HG03097 (cell line): ENCODE measurements around the gene NHLRC1.
A peak's percentile ranks its signal among the peaks of the same experiment; 100 is the strongest.
"Not testable (repeated sequence)": the region's sequence is repeated elsewhere in the genome, so short reads cannot be mapped to it uniquely, and the experiment has no call there.

Experiments used
- ATAC-seq: cut with Tn5 transposase; IDR thresholded peaks from one replicate; pipeline ENCODE4 v1.9.1; 2021; ENCODE audit not compliant: unreplicated experiment, low FRiP score

NHLRC1 gene

DNA sequence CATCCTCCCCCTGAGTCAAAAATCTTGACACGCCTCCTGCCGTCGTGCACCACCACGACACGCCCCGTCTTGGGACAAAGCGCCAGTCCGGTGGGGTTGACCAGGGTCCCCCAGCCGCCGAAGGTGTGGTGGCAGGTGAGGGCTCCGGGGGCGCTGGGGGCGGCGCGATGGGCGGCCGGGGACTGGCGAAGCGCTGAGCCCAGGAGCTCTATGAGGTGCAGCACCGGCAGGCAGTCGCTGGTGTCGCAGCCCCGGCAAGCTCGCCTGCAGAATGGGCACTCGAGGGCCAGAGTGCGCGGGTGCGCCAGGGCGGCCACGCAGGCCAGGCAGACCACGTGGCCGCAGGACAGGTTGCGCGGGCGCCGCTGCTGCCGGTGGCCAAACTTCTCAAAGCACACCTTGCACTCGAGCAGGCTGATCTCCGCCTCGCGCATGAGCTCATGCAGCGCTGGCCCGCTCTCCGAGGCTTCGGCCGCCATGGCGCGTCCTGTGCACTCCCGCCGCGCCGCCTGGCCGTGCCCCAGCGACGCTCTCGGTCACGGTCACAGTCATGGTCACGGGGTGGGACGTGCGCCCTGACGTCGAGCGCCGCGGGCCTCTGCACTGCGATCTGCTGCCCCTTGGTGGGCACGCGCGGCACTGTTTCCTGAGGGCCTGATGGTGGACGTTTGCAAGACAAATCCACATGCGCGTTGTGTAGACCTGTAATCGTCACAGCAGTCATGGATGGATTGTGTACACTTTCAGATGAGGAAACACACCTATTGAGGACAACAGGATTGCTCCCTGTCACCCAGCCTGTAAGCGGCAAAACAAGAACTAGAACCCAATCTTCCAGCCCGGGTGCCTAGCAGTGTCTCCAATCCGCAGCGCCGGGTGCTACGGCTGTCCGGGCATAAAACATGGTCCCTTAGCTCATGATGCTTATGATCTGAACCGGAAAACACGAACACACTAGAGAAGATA lies at the start of gene NHLRC1:
Gene NHLRC1, minus strand, starts transcription at position 550 of the 966 bp plus-strand sequence. Its CDS starts 71 bp downstream, at position 479.
- ATAC-seq: peak; percentile 99

DNA sequence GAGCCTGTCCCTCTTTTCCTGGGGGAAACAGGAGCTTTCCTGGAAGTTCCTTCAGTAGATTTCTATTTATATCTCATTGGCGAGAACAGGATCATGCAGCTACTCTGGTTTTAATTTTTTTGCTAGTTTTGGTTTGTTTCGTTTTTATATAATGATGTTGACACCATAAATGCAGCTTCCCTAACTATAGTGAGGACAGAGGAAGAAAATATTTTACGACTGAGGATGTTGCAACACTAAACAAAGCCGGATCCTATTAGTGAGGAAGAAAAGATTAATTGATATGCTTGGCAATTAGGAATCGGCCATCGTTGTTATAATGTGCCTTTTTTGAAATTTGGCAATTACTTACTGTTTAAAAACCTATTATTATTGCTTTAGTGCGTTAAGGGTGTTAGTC lies 49.4 kb upstream of the NHLRC1 start:
- no peak for ATAC-seq

DNA sequence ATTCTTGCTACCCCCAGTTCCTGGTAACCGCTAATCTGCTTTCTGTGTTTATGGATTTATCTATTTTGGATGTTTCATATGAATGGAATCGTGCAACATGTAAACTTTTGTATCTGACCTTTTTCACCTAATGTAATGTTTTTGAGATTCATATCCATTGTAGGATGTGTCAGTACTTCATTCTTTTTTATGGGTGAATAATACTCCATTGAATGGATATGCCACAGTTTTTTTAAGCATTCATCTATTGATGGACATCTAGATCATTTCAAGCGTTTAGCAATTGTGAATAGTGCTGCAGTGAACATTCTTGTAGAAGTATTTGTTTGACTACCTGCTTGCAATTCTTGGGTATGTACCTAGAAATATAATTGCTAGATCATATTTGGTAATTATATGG lies 45.8 kb upstream of the NHLRC1 start:
- ATAC-seq: no peak

DNA sequence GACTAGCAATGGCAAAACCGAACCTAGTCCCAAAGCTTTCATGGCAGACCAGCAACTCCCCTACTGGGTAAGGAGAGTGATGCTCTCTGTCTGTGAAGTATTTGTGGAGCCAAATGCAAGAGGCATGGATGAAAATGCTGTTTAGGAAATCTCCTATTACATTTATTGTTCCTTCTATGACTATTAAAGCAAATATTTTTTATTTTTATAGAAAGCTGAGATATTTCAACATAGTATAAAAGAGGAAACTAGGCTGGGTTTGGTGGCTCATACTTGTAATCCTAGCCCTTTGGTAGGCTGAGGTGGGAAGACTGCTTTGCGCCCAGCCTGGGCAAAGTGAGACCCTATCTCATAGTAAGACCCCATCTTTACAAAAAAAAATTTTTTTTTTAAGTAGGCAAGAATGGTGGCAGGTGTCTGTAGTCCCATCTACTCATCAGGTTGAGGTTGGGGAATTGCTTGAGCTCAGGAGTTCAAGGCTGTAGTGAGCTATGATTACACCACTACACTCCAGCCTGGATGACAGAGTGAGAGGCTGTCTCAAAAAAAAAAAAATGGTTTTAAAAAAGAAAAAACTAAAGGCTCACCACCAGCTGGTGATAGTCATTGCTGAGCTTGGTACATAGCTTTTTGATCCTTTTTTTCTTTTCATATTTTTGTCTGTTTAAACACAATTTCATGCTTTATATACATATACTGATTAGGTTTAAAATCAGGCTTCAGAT lies 44.0 kb upstream of the NHLRC1 start:
- no peak for ATAC-seq

DNA sequence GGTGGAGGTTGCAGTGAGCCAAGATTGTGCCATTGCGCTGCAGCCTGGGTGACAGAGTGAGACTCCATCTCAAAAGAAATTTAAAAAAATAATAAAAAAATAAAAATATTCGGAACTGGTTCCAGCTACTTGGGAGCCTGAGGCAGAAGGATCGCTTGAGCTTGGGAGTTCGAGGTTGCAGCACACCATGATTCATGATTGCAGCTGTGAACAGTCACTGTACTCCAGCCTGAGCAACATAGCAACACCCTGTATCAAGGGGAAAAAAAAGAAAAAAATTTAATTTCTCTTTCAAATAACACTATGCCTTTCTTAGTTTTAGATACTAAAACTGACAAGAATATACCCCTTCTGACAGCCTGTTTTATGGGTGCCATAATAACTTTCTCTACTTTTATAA lies 43.3 kb upstream of the NHLRC1 start:
- ATAC-seq: no peak

DNA sequence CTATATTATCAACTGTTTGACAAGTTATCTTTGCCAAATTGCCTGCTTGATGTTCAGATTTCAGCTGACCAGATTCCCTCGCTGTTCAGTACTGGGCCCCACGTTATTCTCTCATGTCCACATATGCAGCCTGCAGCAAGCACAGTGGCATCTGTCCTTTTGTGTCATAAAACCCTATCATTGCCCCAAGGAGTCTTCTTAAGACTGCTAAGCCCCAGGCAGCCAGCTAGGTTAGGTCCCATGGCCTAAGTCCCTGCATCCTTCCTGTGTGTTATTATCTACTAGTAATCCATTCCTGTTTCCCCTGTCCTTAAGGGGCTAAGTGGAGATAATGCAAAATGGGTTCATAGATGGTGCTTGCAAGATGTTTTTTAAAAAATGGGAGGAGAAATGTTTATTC lies 39.9 kb upstream of the NHLRC1 start:
- ATAC-seq: no peak

DNA sequence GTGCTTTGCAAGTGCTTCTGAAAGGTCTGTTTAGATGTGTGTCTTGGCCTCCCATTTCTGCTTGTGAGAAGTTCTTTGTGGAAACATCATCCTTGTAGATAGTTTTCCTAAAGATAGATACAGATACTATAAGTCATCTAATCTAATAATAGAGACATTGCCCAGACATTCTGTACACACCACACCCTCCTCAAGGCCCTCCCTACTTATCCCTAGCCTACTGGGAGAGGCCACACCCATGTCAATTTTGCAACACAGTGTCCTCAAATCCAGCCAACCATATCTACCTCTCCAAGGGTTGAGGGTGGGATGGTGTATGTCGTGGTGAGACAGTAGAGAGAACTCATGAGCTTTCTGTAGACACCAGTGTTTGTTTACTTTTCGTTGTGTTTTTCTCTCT lies 39.0 kb upstream of the NHLRC1 start:
- no peak for ATAC-seq

DNA sequence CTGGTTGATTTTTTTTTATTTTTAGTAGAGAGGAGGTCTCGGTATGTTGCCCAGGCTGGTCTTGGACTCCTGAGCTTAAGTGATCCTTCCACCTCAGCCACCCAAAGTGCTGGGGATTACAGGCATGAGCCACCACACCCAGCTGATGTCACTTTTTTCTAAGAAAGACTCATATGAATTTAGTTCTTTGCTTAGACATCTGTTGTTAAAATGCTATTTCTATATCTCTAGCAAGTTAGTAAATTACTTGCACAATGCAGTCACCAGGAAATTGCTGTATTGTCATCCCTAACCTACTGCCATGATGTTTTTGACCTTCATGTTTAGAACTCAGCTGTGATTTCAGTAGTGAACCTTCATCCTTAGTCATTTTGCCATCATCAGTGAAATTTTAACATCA lies 38.4 kb upstream of the NHLRC1 start:
- ATAC-seq: no peak

DNA sequence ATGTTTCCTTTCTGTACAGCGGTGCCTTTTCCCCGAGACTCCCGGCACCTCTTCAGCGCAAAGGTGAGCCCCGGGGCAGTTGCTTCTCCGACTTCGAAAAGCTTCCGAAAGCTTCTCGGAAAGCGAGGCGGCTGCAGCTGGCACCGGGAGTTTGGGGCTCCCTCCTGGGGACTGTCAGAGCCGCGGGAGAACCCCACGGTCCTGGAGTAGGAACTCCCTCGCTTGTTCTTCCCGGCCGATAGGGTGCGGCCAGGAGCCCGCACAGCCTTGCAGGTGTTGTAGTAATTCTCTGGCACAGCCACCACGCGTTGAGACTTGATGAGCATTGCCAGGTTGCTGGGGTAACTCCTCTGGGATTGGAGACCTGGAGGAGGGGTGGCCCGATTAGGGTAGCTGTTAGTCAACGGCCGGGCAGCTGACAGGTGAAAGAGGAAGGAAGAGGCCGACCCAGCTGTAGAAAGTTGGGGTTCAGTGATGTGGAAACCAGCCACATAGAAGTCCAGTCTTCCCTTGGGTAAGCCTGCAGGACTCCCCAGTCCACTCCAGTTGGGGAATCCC lies 33.5 kb upstream of the NHLRC1 start:
- ATAC-seq: peak; percentile 45

DNA sequence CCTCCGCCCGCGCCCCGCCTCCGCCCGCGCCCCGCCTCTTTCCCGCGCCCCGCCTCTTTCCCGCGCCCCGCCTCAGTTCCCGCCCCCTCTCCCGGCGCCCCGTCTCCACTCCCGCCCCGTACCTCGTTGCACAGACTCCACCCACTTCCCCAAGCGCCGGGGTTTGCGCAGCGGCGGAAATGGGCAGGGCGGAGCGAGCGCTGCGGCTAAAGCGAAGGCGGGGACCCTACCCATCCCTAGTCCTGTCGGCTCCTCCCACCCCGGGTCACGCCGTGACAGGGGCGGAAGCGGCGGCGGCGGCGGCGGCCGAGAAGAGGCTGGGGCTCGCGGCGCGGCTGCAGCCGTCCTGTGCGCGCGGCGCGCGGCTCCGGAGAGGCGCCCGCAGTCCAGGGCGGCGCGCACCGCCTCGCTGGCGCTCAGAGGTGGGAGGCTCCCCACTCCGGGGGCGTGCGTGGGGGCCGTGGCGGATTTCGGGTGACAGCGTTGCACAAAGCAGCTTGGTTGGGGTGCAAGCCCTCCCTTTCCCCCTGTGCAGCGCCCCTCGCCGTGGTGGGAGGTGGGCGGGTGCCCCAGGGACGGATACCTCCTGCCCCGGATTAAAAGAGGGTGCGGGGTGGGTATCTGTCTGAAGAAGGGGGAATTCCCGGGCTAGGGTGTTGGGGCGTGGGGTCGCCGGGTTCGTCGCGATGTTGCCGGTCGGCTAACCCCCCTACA lies 32.8 kb upstream of the NHLRC1 start, which contains the start of gene KDM1B:
Gene KDM1B, plus strand, starts transcription at position 273 of the 714 bp plus-strand sequence. CDS start 4,474 bp downstream, outside the sequence.
- peak; percentile 87 for ATAC-seq

DNA sequence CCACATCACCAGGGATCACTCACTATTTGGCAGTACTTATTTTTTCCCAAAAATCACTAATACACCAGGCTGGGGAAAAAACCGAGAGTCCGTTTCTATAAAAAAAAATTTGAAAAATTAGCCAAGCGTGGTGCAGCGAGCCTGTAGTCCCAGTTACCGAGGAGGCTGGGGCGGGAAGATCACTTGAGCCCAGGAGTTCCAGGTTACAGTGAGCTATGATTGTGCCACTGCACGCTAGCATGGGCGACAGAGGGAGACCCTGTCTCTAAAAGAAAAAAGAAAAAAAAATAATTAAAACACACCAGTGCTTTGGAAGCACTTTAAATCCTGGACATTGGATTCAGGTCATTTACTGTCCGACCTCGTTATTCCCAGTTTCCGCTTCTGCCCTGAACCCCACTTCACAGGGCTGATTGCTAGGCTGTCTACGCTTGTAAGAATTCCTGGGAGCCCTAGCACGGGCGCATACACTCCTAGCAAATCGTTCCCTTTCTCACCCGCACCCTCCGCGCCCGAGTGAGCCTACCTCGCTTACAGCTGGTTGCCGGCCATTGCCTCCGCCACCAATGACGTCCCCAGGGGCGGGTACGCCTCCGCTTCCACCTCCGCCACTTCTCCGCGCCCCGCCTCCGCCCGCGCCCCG lies 32.2 kb upstream of the NHLRC1 start, which contains the start of gene TPMT:
Gene TPMT, minus strand, starts transcription at position 571 of the 643 bp plus-strand sequence. CDS start 5,950 bp downstream, outside the sequence.
- peak; percentile 49 for ATAC-seq

DNA sequence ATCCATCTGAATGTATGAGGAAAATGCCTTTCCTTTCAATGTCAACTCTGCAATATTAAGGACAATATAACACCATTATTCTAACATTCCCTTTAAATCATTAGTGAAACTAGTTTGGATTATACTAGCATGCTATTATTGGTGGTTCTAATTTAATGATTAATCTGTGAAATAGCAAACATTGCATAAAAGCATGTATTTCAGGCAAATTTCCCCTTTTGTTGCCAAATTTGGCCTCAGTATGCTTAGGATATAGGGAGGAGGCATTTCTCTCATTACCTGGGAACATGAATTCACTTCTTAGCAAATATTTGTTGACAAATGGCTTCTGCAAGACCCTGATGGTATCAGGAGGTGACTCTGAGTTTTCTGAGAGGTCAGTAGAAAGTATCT lies 30.8 kb upstream of the NHLRC1 start:
- no peak for ATAC-seq

DNA sequence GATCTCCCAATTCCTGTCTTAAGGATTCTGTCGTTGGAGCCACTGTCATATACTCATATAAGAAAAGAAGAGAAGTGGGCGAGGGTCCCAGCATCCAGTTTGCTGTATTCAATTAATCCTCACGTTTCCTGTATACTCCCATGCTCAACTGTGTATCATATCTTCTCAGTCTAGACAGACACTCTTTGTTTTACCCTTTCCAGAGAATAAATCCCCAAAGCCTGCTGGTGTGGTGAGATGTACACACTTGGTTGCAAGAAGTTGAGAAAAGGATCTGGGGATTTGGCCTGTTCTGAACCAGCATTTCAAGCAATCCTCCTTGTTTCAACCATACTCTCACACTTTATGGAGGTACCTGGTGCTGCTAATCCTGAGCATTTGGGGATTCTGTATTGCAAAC lies 29.3 kb upstream of the NHLRC1 start:
- ATAC-seq: no peak

DNA sequence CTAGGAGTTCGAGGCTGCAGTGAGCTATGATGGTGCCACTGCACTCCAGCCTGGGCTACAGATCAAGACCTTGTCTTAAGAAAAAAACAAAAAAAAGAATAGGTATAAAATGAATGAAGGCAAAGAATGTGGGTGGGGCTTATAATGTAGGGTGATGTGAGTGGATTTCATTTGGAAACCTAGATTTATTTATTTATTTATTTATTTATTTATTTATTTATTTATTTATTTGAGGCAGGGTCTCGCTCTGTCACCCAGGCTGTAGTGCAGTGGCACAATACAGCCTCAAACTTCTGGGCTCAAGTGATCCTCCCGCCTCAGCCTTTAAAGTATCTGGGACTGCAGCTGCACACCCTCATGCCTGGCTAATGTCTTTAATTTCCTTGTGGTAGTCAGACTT lies 28.9 kb upstream of the NHLRC1 start:
- ATAC-seq: not testable (repeated sequence)

DNA sequence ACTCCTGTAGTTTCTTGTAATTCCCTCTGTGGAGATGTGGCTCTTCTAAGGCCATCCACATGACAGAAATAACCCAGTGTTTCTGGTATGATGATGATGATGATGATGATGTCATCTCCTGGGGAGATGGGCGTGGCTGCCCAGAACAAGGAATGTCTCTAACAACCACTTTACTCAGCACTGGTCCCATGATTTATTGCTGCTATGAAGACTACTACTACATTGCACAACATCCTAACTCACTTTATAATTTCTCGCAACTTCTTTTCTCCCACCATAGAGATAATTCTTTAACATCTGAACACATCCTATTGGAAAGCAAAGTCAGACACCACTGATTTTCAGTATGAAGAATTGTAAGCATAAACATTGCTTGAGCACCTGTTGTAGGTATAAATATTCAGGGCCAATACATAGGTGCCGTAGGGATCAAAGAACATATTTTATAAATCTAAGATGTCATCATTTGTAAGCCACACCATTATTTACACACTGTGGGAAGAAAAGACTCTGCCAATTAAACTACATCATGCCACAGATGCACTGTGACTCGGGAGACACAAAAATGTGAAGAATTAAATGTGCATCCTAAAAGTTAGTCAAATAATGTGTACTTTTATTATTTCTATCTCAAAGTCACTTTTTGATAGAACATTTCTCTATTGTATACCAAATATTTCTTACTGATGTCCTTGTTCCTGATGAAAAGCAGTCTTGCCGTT lies 26.0 kb upstream of the NHLRC1 start:
- no peak for ATAC-seq

DNA sequence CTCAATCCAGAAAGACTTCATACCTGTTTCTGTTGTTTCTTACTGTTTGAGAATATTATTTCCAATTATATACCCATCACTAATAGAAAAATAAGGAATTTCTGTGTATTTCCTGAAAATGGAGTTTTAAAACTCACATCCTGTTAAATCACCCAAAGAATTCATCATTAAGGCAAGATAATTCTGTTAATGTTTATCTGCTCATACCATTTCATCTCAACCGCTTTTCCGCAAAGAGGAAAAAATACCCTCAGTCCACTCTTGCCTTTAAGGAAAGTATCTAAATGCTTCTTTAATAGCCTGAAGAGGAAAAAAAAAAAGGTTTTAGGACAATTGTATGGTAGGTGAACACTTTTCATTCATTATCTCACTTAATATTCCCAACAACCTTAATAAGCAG lies 25.1 kb upstream of the NHLRC1 start:
- ATAC-seq: no peak

DNA sequence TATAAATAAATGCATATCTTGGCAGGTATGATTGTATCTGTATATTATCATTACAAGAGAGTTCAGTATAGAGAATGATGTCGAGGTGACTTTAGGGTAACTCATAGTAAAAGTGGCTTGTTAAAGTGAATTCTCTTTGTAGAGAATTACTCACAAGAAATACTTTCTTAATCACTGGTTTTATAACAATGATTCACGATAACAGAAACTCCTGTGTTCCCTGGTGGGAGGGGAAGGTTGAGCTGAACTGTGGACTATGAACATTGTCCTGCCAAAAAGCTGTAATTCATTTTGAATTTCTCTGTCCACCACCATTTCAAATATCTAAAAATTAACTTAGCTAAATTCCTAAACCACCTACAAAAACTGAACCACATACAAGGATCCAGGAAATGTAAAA lies 24.7 kb upstream of the NHLRC1 start:
- ATAC-seq: no peak

DNA sequence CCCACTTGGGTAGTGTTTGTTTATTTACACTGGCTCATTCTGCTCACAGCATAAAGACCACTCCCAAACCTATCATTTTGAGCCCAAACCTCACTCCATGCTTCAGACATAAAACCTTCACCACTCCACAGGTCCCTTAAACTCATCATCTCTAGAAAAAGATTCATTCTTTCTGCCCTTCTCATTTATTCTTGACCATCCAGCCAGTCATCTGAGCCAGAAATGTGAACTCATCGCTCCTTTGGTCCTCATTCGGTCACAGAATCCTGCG lies 20.0 kb upstream of the NHLRC1 start:
- ATAC-seq: no peak

DNA sequence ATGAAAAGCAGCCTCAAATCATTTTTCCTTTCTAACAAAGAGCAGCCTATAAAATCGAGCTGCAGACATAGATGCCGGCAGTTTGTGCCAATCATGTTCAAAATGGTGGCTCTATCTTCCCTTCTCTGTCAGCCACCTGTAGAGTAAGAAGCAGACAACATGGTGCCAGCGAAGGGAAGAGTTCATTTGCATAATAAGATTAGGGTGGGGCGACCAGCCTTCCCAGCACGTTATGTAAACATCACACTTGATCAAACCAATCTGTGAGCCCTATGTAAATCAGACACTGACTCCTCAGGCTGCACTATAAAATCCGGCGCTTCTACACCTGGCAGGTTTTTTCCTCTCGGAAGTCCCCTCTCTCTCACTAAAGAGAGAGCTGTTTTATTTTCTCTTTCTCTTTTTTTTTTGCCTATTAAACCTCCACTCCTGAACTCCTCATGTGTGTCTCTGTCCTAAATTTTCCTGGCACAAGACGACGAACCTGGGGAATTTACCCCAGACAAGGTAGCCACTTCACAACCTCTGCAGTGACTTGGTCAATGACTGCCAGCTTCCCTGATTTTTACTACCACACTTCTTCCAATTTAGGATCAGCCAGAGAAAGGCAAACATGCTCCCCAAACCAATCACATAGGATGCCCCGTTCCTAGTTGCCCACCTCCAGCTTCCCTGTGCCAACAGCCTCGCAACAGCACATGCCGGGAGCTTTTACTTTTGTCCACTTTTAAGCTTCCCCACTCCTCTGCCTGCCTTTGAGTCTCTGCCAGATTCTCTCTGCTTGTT lies 19.5 kb upstream of the NHLRC1 start:
- ATAC-seq: no peak
